ENCODE data around the gene EIF6. TPM values are rescaled to one million over a fixed set of nuclear protein-coding genes. Genes with fewer than 3 reads are reported as not detected.
A peak's percentile ranks its signal among the peaks of the same experiment; 100 is the strongest.

The EIF6 gene
- total RNA-seq, 1 donor from 2014 or later, result 315 TPM

DNA sequence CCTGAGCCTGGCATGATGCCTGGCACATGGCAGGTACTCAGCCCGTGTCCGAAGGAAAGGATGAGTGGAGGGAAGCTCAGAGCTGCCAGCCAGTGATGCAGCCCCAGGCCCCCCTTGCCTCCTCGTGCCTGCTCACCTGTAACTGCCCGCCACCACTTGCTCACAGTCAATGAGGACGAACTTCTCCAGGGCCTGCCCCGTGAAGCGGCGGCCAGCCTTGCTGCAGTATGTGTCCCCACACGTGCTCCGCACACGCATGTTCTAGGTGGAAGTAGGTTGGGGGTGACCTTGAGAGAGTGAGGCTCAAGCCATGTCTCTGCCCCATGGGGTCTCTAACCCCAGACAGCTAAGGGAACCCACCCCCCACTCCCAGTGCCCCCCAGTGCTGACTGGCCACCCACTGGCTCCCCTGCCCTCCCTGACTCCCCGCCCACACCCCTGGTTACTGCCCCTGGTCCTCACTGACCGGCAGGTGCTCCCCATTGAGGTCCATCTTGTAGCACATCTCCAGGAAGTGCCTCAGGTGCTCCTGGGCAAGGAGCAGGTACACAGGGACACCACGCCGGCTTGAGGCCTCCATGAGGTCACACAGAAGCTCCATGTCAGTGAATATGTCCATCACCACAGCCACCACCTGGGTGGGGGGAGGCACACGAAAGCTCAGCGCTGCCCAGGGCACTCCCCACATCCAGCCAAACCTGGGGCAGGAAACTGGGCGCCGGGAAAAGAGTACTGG, 3.9 kb upstream of the EIF6 start:
- no peak for DNase-seq (ENCODE audit: low read depth)
- no peak overlapping the region for H3K4me3 ChIP-seq (ENCODE audit: low read depth, low read length)
- TF ChIP-seq, protein P1, sequence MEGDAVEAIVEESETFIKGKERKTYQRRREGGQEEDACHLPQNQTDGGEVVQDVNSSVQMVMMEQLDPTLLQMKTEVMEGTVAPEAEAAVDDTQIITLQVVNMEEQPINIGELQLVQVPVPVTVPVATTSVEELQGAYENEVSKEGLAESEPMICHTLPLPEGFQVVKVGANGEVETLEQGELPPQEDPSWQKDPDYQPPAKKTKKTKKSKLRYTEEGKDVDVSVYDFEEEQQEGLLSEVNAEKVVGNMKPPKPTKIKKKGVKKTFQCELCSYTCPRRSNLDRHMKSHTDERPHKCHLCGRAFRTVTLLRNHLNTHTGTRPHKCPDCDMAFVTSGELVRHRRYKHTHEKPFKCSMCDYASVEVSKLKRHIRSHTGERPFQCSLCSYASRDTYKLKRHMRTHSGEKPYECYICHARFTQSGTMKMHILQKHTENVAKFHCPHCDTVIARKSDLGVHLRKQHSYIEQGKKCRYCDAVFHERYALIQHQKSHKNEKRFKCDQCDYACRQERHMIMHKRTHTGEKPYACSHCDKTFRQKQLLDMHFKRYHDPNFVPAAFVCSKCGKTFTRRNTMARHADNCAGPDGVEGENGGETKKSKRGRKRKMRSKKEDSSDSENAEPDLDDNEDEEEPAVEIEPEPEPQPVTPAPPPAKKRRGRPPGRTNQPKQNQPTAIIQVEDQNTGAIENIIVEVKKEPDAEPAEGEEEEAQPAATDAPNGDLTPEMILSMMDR (conservative IDR thresholded peaks at IDR 0.05; ENCODE audit: low read depth, low read length), result no peak

DNA sequence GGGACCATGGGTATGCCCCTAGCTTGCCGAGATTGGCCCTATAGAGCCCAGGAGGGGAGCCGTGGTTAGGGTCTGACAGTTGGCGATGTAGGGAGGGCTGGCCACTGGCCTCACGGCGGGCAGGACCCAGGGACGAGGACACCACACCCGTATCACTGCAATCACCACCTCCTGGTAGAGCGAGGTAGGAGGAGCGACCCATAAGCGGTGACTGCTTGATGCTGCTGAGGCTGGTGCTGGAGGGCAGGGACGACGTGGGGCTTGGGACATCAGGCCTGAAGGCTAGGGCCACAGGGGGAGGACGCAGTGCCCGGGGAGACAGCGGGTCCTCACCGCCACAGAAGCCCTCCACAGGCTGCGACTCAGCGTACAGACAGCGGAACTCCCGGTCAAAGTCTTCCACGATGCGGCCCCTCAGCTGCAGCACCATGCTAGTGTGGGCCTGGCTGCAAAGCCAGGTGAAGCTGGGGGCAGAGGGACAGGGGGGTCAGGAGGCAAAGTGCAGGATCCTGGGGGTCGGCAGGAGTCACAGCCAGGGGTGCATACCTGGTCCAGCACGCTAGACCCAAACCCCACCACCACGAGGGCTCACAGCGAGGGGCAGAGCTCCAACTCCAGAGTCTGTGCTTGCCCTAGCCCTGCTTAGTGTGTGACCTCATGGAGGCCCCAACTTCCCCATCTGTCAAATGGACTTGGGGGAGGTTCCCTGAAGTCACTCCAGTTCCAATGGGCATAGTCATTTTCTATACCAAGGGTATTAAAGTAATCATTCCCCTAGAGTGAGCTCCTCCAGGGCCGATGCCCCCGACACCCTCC, 3.1 kb upstream of the EIF6 start:
- DNase-seq (ENCODE audit: low read depth), result no peak
- H3K4me3 ChIP-seq (ENCODE audit: low read depth, low read length), result no peak overlapping the region
- TF ChIP-seq, protein P1 (conservative IDR thresholded peaks at IDR 0.05; ENCODE audit: low read depth, low read length), result no peak

DNA sequence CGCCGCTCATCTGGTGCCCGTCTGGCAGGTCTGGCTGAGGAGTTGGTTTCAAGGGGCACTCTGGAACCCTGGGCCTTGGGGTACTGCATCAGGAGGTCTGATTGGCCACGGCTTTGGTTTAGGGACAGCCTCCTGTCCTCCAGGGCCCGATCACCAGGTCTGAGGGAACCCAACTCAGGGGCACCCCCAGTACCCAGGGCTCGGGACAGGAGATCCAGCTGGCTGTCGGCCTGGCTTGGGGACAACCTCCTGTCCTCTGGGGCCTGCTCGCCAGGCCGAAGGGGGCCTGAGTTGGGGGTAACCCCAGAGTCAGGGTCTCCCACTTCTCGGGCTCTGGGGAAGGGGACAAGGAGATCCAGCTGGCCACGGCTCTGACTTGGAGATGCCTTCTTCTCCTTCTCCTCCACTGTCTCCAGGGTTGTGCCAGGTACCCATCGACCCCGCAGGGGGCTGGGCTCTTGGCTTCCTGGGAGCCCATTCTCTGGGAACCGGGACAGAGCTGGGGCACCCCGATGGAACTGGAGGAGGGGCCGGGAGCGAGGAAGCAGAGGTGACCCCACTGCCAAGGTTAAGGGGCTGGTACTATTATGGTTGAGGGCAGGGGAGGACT, 2.4 kb upstream of the EIF6 start:
- H3K4me3 ChIP-seq (ENCODE audit: low read depth, low read length), result no peak overlapping the region
- no peak for DNase-seq (ENCODE audit: low read depth)
- TF ChIP-seq, protein P1 (conservative IDR thresholded peaks at IDR 0.05; ENCODE audit: low read depth, low read length), result no peak

DNA sequence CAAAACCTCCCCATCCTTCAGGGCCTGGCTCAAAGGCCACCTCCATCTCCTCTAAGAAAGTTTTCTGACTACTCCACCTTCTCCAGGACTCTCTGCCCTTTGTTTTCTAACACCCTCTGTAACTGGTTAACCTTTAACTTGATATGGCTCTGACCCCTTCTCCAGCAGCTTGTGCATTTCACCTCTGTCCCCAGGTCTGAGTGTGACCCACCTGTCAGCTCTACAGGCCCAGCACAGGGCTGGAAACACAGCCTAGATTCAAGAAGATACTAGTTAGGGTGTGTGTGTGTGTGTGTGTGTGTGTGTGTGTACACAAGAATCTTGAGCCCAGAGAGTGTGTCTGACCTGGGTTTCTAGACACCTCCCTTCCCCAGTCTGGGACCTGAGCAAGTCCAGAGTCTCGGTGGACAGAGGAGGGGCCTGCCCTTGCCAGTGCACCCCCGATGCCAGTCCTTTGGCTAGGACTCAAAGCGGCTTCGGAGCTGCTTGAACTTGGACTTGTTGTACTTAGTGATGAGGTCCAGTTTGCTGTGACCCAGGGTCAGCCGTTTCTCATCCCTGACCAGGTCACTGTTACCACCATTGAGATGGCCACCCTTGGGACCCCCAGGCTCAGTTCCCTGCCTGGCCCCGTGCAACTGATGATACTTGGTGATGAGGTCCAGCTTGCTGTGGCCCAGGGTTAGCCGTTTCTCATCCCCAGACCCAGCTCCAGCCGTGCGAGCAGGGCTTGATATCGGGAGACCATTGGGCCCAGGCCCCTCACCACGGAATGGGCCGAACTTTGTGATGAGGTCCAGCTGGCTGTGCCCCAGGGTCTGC, 1.7 kb upstream of the EIF6 start:
- DNase-seq (ENCODE audit: low read depth), result no peak
- TF ChIP-seq, protein P1 (conservative IDR thresholded peaks at IDR 0.05; ENCODE audit: low read depth, low read length), result no peak
- H3K4me3 ChIP-seq (ENCODE audit: low read depth, low read length), result no peak overlapping the region

DNA sequence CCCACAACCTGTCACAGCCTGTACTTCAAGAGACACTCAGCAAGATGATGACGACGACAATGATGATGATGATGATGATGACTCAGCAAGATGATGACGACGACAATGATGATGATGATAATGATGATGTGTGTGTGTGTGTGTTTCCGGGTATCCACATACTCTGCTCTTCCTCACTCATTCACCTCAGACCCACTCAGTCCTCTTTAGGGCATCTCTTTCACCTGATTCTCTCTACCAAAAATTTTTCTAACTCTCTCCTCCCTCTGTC, 1.2 kb upstream of the EIF6 start:
- no peak for DNase-seq (ENCODE audit: low read depth)
- H3K4me3 ChIP-seq (ENCODE audit: low read depth, low read length), result peak overlapping the region; percentile 90
- TF ChIP-seq, protein P1 (conservative IDR thresholded peaks at IDR 0.05; ENCODE audit: low read depth, low read length), result no peak

DNA sequence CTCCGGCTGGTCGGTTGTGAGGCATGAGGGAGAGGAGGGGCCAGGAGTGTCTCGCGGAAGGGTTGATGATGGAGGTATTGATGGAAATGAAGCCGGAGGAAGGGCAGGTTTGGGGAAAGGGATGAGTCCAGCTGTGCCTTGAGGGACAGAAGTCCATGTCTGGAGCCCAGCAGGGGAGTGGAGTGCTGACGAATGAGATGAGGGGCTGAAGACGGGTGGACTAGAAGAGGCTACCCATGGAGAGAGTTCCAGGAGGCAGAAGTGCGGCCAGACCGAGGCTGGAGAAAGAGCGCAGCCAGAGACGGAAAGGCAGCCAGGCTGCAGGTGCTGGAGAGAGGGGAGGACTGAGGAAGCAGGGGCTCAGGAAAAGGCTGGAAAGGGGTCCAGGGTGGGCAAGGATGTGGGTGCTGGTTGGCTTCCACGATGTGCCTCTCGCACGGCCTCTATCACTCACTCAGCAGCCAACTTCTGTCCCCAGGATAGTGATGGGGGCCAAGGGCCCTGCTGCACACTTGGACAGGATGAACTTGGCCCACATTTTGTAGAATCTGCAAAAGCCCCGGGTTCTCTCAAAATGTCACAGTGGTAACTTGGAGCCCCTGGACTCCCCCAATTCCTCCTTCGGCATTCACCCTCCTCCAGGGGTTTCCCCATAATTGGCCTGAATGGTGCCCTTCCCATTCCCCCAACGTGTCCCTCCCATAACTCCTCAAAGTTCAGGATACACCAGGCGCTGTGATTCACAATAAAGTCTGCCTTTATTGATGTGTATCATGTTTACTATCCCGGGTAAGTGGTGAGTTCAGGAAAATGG, 627 bp upstream of the EIF6 start:
- TF ChIP-seq, protein P1 (conservative IDR thresholded peaks at IDR 0.05; ENCODE audit: low read depth, low read length), result no peak
- peak overlapping the region; percentile 90 for H3K4me3 ChIP-seq (ENCODE audit: low read depth, low read length)
- DNase-seq (ENCODE audit: low read depth), result no peak
